ENCODE data around the gene TMEM255B. TPM values are rescaled to one million over a fixed set of nuclear protein-coding genes. Genes with fewer than 3 reads are reported as not detected.
A peak's percentile ranks its signal among the peaks of the same experiment; 100 is the strongest.

Gene TMEM255B
- total and polyA plus RNA-seq, 9 donors = 0.60 to 18.6 (median 7.9) TPM

GRCh38 chr13:113848020-113848419 is 89.0 kb downstream of the TMEM255B start:
- TF ChIP-seq EP300 (IDR thresholded peaks at IDR 0.05) (no peak), POLR2A (IDR thresholded peaks at IDR 0.05) (no peak), CTCF (IDR thresholded peaks at IDR 0.05) (no peak)
- 91 to 94% (median 92%) methylated on average over 8 of the region's 8 CpGs for WGBS, 3 donors
- Histone ChIP-seq H3K9me3 (no peaks in the 10 kb centered on the region), H3K27ac (no peak overlapping the region), H3K4me3 (no peak overlapping the region), H3K36me3 (no peaks in the 10 kb centered on the region), H3K4me1 (ENCODE audit: insufficient read depth) (peaks cover 3% of the 10 kb centered on the region), H3K27me3 (no peaks in the 10 kb centered on the region)
- intact Hi-C loops (cut with DNase I) = no loop called here
- peak in 2 of 5 donors; percentile 3 to 13 for DNase-seq

GRCh38 chr13:113848431-113849260 is 89.6 kb downstream of the TMEM255B start:
- H3K36me3 ChIP-seq = no peaks in the 10 kb centered on the region
- H3K4me3 ChIP-seq = no peak overlapping the region
- intact Hi-C loops (cut with DNase I) = no loop called here
- TF ChIP-seq POLR2A (IDR thresholded peaks at IDR 0.05) = no peak
- peak in 3 of 5 donors; percentile 5 to 18 (median 6) for DNase-seq
- no peaks in the 10 kb centered on the region for H3K9me3 ChIP-seq
- H3K27ac ChIP-seq = no peak overlapping the region
- H3K4me1 ChIP-seq (ENCODE audit: insufficient read depth) = peaks cover 5% of the 10 kb centered on the region
- H3K27me3 ChIP-seq = no peaks in the 10 kb centered on the region
- 91 to 94% (median 93%) methylated on average over 18 of the region's 18 CpGs for WGBS, 3 donors

DNA sequence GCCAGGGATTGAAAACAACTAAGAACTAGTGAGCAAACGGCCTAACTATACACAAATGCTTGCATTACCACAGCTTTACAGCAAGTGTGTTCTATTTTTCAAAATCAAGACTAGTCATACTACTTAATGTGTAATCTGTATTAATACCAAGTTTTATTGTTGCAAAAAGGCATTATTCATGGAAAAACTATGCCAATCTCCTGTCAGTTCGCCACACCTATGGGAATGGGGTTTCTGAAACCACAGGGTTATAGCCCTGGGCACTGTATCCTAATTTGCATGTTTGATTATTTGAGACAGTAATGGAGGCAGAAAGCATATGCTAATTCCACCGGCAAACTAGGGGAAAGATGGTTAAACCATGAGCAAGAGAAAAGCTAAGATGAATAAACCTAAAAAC is 90.5 kb downstream of the TMEM255B start:
- DNase-seq = no peak
- H3K27ac ChIP-seq = no peak overlapping the region

GRCh38 chr13:113849981-113850721 is 91.1 kb downstream of the TMEM255B start:
- H3K4me1 ChIP-seq (ENCODE audit: insufficient read depth) = peaks cover 20% of the 10 kb centered on the region
- no peaks in the 10 kb centered on the region for H3K9me3 ChIP-seq
- no peaks in the 10 kb centered on the region for H3K36me3 ChIP-seq
- no peak overlapping the region for H3K4me3 ChIP-seq
- TF ChIP-seq EP300 (IDR thresholded peaks at IDR 0.05) (no peak), POLR2A (IDR thresholded peaks at IDR 0.05) (no peak), CTCF (IDR thresholded peaks at IDR 0.05) (no peak)
- DNase-seq = peak in 2 of 5 donors; percentile 4 to 8
- H3K27ac ChIP-seq = no peak overlapping the region
- H3K27me3 ChIP-seq = no peaks in the 10 kb centered on the region
- intact Hi-C loops (cut with DNase I) = no loop called here
- 84 to 91% (median 89%) methylated on average over 8 of the region's 8 CpGs for WGBS, 3 donors

More for the DNA sequence above, 90.5 kb downstream of the TMEM255B start:
- Histone ChIP-seq H3K9me3 (no peaks in the 10 kb centered on the region), H3K4me1 (ENCODE audit: insufficient read depth) (peaks cover 14% of the 10 kb centered on the region), H3K36me3 (no peaks in the 10 kb centered on the region), H3K27me3 (no peaks in the 10 kb centered on the region), H3K4me3 (no peak overlapping the region)
- intact Hi-C loops (cut with DNase I) = no loop called here
- 89 to 92% (median 91%) methylated on average over 3 of the region's 3 CpGs for WGBS, 3 donors
- no peak for TF ChIP-seq EP300 (IDR thresholded peaks at IDR 0.05)
- TF ChIP-seq POLR2A (IDR thresholded peaks at IDR 0.05) = no peak
- no peak for TF ChIP-seq CTCF (IDR thresholded peaks at IDR 0.05)
